B cell (primary cell): ENCODE results near the gene STN1.

ENCODE experiments used
- EZH2 ChIP-seq: IDR thresholded peaks from 2 replicates; pipeline ENCODE4 v1.6.1; 2012; ENCODE audit warnings: borderline replicate concordance, low read depth, mild to moderate bottlenecking, moderate library complexity, low read length; ENCODE audit not compliant: insufficient read depth, poor library complexity, severe bottlenecking
- TF ChIP-seq, protein P1 (sequence below): fragments of 200-600 bp; IDR thresholded peaks from one replicate; pipeline ENCODE4 v1.8.0; 2022; ENCODE audit warnings: antibody characterized with exemption, mild to moderate bottlenecking

DNA sequence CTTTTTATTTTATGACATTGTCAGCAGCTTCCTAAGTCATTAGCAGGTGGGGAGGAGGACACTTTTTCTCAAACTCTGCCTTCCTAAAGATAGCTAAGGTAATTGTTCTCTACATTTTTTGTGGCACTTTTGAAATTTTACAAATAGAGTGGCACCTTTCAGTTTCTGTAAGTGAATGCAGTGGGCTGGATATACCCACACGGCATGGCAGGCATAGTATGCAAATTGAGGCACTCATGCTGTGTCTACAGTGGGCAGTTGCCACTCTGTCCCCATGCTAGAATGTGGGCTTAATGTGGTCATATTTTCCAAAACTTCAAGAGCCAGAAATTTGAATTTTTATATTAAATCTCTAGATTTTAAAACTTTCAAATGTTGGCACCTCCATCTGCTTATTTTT, 49.8 kb downstream of the STN1 start:
- TF ChIP-seq, protein P1, sequence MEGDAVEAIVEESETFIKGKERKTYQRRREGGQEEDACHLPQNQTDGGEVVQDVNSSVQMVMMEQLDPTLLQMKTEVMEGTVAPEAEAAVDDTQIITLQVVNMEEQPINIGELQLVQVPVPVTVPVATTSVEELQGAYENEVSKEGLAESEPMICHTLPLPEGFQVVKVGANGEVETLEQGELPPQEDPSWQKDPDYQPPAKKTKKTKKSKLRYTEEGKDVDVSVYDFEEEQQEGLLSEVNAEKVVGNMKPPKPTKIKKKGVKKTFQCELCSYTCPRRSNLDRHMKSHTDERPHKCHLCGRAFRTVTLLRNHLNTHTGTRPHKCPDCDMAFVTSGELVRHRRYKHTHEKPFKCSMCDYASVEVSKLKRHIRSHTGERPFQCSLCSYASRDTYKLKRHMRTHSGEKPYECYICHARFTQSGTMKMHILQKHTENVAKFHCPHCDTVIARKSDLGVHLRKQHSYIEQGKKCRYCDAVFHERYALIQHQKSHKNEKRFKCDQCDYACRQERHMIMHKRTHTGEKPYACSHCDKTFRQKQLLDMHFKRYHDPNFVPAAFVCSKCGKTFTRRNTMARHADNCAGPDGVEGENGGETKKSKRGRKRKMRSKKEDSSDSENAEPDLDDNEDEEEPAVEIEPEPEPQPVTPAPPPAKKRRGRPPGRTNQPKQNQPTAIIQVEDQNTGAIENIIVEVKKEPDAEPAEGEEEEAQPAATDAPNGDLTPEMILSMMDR = no peak
- TF ChIP-seq EZH2 = no peak
